ENCODE measurements around the gene PEX11G. TPM values are rescaled to one million over a fixed set of nuclear protein-coding genes. Genes with fewer than 3 reads are reported as not detected.
A peak's percentile ranks its signal among the peaks of the same experiment; 100 is the strongest.

The PEX11G gene
- total and polyA plus RNA-seq, 8 donors, result 3.9 to 8.8 (median 5.5) TPM; not detected in 3

DNA sequence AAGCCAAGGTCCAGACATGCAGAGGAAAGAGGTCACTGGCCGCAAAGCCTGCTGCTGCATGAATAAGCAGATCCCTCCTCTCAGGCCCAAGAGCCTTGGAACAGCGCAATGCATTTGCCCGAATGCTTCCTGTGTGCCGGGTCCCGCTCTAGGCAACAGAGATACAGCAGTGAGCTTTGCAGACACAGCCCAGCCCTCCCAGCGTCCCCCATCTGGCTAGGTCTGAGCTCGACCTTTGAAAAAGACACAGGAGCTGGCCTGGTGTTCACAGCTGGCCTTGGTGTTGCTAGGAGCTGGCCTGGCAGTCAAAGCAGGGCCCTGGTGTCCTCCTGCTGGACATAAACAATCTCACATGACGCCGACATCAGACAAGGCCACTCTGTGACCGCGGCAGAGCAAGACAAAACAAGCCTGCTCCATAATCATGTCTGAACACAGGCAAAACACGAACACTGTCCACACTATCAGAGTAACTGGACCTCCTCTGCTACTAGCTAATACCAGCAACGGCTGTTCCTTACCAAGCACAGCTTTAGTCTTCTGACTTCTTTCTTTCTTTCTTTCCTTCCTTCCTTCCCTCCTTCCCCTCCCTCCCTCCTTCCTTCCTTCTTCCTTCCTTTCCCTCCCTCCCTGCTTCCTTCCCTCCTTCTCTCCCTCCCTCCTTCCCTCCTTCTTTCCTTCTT lies 5.7 kb upstream of the PEX11G start:
- Histone ChIP-seq H3K9me3 (no peaks in the 10 kb centered on the region), H3K27ac (peak overlapping the region; percentile 52 to 78 (median 63)), H3K27me3 (no peaks in the 10 kb centered on the region), H3K4me1 (peaks cover 3 to 27% (median 4%) of the 10 kb centered on the region in 4 donors), H3K36me3 (no peaks in the 10 kb centered on the region), H3K4me3 (no peak overlapping the region)
- intact Hi-C loops (cut with DNase I; ENCODE audit: low total_unique reads), result no loop called here
- TF ChIP-seq POLR2AphosphoS5 (IDR thresholded peaks at IDR 0.05), result no peak
- TF ChIP-seq EP300 (IDR thresholded peaks at IDR 0.05), result no peak
- WGBS, 5 donors, result 39 to 53% (median 43%) methylated on average over 13 of the region's 13 CpGs
- DNase-seq, result peak; percentile 32 to 81

DNA sequence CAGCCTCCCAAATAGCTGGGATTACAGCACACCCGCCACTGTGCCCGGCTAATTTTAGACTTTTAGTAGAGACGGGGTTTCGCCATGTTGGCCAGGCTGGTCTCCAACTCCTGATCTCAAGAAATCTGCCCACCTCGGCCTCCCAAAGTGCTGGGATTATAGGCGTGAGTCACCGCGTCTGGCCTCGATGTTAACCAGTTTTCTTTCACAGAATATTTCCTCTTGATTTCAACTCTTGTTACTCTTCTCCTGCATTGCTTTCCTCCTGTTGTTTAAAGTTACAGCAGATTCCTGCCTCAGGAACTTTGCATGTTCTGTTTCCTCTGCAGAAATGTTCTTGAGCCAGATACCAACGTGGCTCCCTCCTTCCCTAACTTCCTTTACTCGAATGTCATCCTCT lies 3.7 kb upstream of the PEX11G start:
- TF ChIP-seq POLR2AphosphoS5 (IDR thresholded peaks at IDR 0.05) (no peak), EP300 (IDR thresholded peaks at IDR 0.05) (no peak), POLR2A (IDR thresholded peaks at IDR 0.05) (no peak)
- TF ChIP-seq, protein P1, sequence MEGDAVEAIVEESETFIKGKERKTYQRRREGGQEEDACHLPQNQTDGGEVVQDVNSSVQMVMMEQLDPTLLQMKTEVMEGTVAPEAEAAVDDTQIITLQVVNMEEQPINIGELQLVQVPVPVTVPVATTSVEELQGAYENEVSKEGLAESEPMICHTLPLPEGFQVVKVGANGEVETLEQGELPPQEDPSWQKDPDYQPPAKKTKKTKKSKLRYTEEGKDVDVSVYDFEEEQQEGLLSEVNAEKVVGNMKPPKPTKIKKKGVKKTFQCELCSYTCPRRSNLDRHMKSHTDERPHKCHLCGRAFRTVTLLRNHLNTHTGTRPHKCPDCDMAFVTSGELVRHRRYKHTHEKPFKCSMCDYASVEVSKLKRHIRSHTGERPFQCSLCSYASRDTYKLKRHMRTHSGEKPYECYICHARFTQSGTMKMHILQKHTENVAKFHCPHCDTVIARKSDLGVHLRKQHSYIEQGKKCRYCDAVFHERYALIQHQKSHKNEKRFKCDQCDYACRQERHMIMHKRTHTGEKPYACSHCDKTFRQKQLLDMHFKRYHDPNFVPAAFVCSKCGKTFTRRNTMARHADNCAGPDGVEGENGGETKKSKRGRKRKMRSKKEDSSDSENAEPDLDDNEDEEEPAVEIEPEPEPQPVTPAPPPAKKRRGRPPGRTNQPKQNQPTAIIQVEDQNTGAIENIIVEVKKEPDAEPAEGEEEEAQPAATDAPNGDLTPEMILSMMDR (IDR thresholded peaks at IDR 0.05), result no peak
- peak overlapping the region in 2 of 5 donors; percentile 67 to 78 for H3K27ac ChIP-seq
- no peaks in the 10 kb centered on the region for H3K27me3 ChIP-seq
- DNase-seq, result no peak
- H3K4me3 ChIP-seq, result no peak overlapping the region
- intact Hi-C loops (cut with DNase I; ENCODE audit: low total_unique reads), result no loop called here
- no peaks in the 10 kb centered on the region for H3K9me3 ChIP-seq
- H3K4me1 ChIP-seq, result peaks cover 14 to 42% (median 18%) of the 10 kb centered on the region in 4 donors
- H3K36me3 ChIP-seq, result no peaks in the 10 kb centered on the region
- WGBS, 5 donors, result 70 to 84% (median 82%) methylated on average over 11 of the region's 11 CpGs

DNA sequence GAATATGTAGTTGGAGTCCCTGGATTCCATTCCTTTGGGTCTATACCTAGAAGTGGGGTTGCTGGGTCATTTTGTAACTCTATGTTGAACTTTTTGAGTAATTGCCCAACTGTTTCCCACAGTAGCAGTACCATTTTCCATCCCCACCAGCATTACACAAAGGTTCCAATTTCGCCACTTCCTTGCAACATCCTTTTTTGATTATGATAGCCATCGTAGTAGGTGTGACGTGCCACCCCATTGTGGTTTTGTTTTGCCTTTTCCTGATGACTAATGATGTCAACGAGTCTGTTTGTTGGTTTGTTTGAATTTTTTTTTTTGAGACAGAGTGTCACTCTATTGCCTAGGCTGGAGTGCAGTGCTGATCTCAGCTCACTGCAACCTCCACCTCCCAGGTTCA lies 3.3 kb upstream of the PEX11G start:
- H3K27me3 ChIP-seq, result no peaks in the 10 kb centered on the region
- peaks cover 14 to 42% (median 18%) of the 10 kb centered on the region in 4 donors for H3K4me1 ChIP-seq
- H3K27ac ChIP-seq, result peak overlapping the region in 2 of 5 donors; percentile 67 to 78
- 47 to 72% (median 59%) methylated on average over 4 of the region's 4 CpGs for WGBS, 5 donors
- peak in 1 of 3 donors; percentile 7 for TF ChIP-seq POLR2AphosphoS5 (IDR thresholded peaks at IDR 0.05)
- TF ChIP-seq, protein P1 (IDR thresholded peaks at IDR 0.05), result no peak
- no peak for DNase-seq
- no peaks in the 10 kb centered on the region for H3K9me3 ChIP-seq
- intact Hi-C loops (cut with DNase I; ENCODE audit: low total_unique reads), result no loop called here
- no peak overlapping the region for H3K4me3 ChIP-seq
- no peaks in the 10 kb centered on the region for H3K36me3 ChIP-seq

DNA sequence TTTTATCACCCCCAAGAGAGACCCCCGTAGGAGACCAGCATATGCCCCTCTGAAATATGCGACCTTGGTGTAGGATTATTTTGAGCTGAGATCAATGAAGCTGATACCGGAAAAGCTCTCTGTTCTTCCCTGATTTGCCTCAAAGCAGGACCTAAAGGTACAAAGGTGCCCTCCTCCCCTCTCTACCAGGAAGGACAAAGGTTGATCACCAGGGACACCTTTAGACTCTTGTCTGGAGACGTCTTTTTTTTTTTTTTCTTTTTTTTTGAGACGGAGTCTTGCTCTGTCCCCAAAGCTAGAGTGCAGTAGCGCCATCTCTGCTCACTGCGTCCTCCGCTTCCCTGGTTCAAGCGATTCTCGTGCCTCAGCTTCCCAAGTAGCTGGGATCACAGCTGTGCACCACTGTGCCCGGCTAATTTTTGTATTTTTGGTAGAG lies 792 bp upstream of the PEX11G start:
- Histone ChIP-seq H3K27ac (peak overlapping the region in 4 of 5 donors; percentile 87 to 91 (median 89)), H3K9me3 (no peaks in the 10 kb centered on the region), H3K4me1 (peaks cover 14 to 33% (median 18%) of the 10 kb centered on the region in 4 donors), H3K27me3 (no peaks in the 10 kb centered on the region), H3K4me3 (peak overlapping the region in 3 of 4 donors; percentile 45 to 67 (median 56)), H3K36me3 (peaks cover 0 to 13% (median 0%) of the 10 kb centered on the region in 4 donors)
- 61 to 70% (median 66%) methylated on average over 11 of the region's 11 CpGs for WGBS, 5 donors
- intact Hi-C loops (cut with DNase I; ENCODE audit: low total_unique reads), result no loop called here
- DNase-seq, result peak in 1 of 2 donors; percentile 44
- TF ChIP-seq POLR2A (IDR thresholded peaks at IDR 0.05) (no peak), EP300 (IDR thresholded peaks at IDR 0.05) (no peak), POLR2AphosphoS5 (IDR thresholded peaks at IDR 0.05) (no peak)
- TF ChIP-seq, protein P1 (IDR thresholded peaks at IDR 0.05), result no peak

DNA sequence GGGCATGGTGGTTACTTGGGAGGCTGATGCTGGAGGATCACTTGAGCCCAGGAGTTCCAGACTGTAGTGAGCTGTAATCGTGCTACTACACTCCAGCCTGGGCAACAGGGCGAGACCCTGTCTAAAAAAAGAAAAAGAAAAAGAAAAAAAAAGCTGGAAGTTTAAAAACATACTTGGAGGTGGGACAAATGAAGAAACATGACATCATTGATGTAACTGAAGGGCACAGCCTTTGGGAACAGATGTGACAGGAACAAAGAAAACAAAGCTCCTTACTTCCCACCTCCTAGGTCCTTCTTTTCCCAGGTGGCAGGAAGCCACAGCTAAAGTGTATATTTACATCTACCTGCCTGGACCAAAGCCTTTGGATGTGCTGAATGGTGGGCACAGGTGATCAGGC lies 1.9 kb downstream of the PEX11G start:
- H3K4me1 ChIP-seq, result peaks cover 17 to 34% (median 30%) of the 10 kb centered on the region in 4 donors
- no peaks in the 10 kb centered on the region for H3K27me3 ChIP-seq
- no peak overlapping the region for H3K27ac ChIP-seq
- H3K4me3 ChIP-seq, result no peak overlapping the region
- H3K36me3 ChIP-seq, result peaks cover 0 to 19% (median 0%) of the 10 kb centered on the region in 4 donors
- no peaks in the 10 kb centered on the region for H3K9me3 ChIP-seq
- intact Hi-C loops (cut with DNase I; ENCODE audit: low total_unique reads), result no loop called here
- TF ChIP-seq POLR2A (IDR thresholded peaks at IDR 0.05), result no peak
- TF ChIP-seq EP300 (IDR thresholded peaks at IDR 0.05), result no peak
- TF ChIP-seq, protein P1 (IDR thresholded peaks at IDR 0.05), result no peak
- TF ChIP-seq POLR2AphosphoS5 (IDR thresholded peaks at IDR 0.05), result no peak
- 77 to 89% (median 82%) methylated on average over 2 of the region's 2 CpGs for WGBS, 5 donors
- DNase-seq, result no peak
